C1 segment of cervical spinal cord (tissue), 14 donors: ENCODE data around the gene UBA3.
A peak's percentile ranks its signal among the peaks of the same experiment; 100 is the strongest.

Experiments
- DNase-seq, 14 donors: peaks; one replicate each; lab custom pipeline; 2025; lab: John Stamatoyannopoulos, UW

Gene UBA3

DNA sequence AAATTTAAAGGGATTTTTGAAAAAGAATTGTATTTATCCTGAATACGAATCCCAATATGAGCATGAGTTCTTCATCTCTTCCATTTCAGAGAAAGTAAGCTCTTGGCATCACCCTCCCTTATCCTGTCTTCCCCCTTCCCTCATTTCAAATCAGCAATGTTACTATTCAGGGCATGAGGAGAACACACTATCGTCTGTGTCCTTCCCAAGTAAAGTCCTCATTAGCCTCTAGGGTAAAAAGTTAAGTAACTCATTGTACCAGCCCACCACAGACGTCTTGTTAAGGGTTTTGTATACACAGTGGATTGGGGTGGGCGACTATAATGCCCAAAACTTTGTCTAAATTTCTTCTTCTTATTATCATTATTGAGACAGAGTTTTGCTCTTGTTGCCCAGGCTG is 19.4 kb upstream of the UBA3 start:
- no peak for DNase-seq

GRCh38 chr3:69097407-69098086 is 17.4 kb upstream of the UBA3 start:
- no peak for DNase-seq

DNA sequence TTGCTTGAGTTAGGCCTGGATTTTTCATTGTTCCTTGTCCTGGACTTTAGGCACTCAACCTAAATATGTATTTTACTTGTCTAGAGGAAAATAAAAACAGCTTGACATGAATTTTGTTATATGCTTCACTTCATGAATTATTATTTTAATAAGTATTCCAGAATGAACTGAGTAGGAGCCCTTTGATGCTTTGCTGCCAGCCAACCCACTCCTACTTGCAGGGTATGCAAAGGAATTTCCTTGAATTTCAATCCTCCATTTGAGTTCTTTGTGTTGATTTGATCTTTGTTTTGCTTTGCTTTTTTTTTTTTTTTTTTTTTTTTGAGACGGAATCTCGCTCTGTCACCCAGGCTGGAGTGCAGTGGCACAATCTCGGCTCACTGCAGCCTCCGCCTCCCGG is 16.1 kb upstream of the UBA3 start:
- no peak for DNase-seq

DNA sequence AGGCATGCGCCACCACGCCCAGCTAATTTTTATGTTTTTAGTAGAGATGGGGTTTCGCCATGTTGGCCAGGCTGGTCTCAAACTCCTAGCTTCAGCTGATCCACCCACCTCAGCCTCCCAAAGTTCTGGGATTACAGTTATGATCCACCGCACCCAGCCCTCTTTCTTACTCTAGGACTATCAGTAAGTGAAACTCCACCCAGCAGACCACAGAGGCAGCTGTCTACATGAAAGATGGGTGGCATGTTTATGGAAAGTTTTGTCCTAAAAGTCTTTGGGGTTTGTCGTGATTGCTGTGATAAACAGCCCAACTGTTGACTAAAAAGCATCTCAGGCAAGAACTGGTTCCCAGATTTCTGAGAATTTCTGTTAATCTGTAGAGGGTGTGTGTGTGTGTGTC is 15.5 kb upstream of the UBA3 start:
- DNase-seq: no peak

DNA sequence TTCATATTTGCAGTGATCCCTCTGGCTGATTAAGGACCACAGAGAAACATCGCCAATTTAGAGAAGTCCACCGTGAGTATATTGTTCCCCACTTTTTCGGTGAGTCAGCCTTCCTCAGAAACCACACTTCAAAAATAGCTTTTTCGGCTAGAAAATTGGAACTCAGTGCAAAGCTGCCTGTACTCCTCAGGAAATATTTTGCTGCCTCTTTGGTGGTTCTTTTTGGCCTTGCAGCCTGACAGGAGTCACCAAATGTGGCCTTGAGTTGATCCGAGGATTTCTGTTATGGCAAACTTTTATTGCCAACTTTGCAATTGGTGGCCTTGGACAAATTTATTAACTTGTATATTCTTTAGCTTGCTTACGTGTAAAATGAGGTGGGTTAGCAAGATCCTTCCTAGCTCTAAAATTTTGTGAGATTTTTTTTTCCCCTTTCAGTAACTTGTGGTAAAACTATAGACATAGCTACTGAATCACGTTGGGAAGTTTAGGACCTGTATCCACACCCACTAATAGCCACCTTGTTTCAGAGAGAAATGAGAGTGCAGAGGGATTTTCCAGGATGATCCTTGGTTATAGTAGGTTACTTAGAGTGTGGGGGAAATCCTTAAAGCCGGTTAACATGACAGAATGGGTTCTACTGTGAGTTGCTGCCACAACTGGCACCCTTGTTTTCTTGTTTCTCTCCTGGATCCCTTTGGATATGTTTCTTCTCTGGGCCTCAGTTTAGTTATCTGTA is 14.5 kb upstream of the UBA3 start:
- DNase-seq: peak in 3 of 14 donors; percentile 19 to 43 (median 30)

DNA sequence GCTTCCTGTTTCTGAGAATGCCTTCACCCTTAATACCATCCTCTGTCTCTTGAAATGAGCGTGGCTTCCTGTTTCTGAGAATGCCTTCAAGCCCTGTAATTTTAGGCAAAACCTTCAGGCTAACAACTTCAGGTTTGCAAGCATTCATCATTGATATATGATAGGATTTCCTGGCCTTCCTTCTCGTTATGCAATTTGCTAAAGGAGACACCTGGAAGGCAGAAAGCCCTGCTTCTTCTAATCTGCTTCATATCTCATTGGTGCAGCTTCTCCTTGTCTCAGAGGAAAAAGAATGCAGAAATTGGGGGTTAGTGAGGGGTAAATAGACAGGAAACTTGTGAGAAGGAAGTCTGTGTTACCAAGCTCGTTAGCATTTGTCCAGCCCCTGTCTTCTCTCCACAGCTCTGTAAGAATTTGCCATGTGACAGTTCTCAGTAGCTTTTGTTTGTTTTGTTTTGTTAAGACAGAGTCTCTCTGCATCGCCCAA is 11.9 kb upstream of the UBA3 start:
- DNase-seq: peak in 9 of 14 donors; percentile 3 to 56 (median 23)

- no peak for DNase-seq
These were observed 11.3 kb upstream of the UBA3 start for GRCh38 chr3:69091389-69092029.

- DNase-seq: no peak
These were observed 9.9 kb upstream of the UBA3 start for GRCh38 chr3:69090021-69090420.

- DNase-seq: no peak
These were observed 7.9 kb upstream of the UBA3 start for GRCh38 chr3:69088063-69088462.

- DNase-seq: no peak
These were observed 7.0 kb upstream of the UBA3 start for GRCh38 chr3:69087030-69087791.

- DNase-seq: peak in 13 of 14 donors; percentile 21 to 87 (median 69)
These were observed 5.9 kb upstream of the UBA3 start for GRCh38 chr3:69085833-69086722.

- peak in 12 of 14 donors; percentile 39 to 83 (median 65) for DNase-seq
These were observed 5.1 kb upstream of the UBA3 start for GRCh38 chr3:69085168-69085832.

- DNase-seq: peak; percentile 49 to 93 (median 90)
These were observed 4.4 kb upstream of the UBA3 start, which contains the start of gene ARL6IP5 for GRCh38 chr3:69084326-69085167. Gene ARL6IP5 (plus strand): TSS chr3:69084937. CDS start chr3:69085048, 111 bp downstream.

- DNase-seq: peak in 2 of 14 donors; percentile 27 to 32
These were observed 2.6 kb upstream of the UBA3 start for GRCh38 chr3:69082805-69083204.

DNA sequence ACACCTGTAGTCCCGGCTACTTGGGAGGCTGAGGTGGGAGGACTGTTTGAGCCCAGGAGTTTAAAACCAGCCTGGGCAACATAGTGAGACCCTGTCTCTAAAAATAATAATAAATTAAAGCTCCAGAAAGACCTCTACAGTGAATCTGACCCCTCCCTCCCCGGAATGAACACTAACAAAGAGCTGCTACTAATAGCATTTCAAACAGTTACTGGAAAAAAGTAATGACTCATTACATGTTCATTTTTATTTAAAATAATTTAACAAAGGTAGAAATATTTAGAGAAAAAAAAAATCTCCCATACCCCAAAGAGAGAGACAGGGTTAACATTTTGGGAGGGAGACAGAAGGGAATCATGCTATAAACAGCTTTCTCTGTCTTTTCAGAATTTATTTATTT is 2.2 kb upstream of the UBA3 start:
- DNase-seq: no peak

DNA sequence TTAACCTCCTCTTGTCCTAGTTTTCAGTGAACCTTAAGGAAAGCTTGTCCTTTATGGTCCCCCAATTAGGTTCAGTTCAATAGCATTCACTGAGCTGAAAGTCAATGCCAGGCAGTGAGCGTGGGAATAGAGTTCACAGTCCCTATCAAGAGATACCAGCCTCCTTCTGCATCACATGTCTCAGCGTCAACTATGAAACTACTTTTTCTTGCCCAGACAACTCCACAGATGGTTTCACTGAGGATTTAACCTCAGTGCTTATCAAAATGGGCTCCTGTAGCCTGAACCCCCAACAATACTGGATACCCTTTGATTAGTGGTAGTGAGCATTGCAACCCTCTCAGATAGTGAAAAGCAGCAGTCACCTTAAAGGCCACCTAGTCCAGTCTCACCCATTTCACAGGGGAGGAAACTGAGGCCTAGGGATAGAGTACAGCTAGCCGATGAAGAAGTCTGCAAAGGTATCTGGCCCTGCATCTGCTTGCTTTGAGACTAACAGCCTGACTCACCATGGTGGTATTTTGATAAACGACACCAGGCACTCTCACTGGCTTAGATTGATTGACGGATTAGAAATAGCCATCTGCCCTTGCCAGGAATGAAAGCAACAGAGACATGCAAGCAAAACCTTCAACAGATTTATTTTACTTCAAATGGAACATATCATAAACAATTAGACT is 1.6 kb upstream of the UBA3 start:
- no peak for DNase-seq

- peak in 3 of 14 donors; percentile 39 to 71 (median 59) for DNase-seq
These were observed 651 bp downstream of the UBA3 start for GRCh38 chr3:69079269-69080159.
